SK-N-SH treated with all-trans-retinoic acid at 6 μM for 48 hours (cell line): Measurements from ENCODE around the gene TOP2B.

Experiments used
- ATAC-seq: fragments of 200-7000 bp; cut with Tn5 transposase; 3 replicates; pipeline ENCODE4 v1.9.1; 2020; ENCODE audit warnings: mild to moderate bottlenecking, moderate library complexity
- ARNTL ChIP-seq: fragments of 450-650 bp; formaldehyde crosslinking; IDR thresholded peaks from 2 replicates; pipeline ENCODE4 v1.5.0; 2020; ENCODE audit warnings: low read depth, mild to moderate bottlenecking, moderate library complexity, borderline replicate concordance
- BACH2 ChIP-seq: fragments of 250-450 bp; sonication (Bioruptor Pico); IDR thresholded peaks from 2 replicates; pipeline ENCODE4 v1.9.0; 2021; ENCODE audit warnings: mild to moderate bottlenecking, borderline replicate concordance
- CSDC2 ChIP-seq: fragments of 250-450 bp; sonication (Bioruptor Pico); IDR thresholded peaks from 2 replicates; pipeline ENCODE4 v1.5.0; 2020; ENCODE audit warnings: mild to moderate bottlenecking, moderate library complexity
- CSRNP3 ChIP-seq: fragments of 250-450 bp; sonication (Bioruptor Pico); IDR thresholded peaks from 2 replicates; pipeline ENCODE4 v1.5.1; 2021; ENCODE audit warnings: mild to moderate bottlenecking, moderate library complexity
- ESRRG ChIP-seq: fragments of 250-450 bp; sonication (Bioruptor Pico); IDR thresholded peaks from 2 replicates; pipeline ENCODE4 v1.6.1; 2021; ENCODE audit warnings: mild to moderate bottlenecking
- GLIS3 ChIP-seq: fragments of 250-450 bp; sonication (Bioruptor Pico); IDR thresholded peaks from 2 replicates; pipeline ENCODE4 v1.5.0; 2020; ENCODE audit warnings: mild to moderate bottlenecking, moderate library complexity
- ISL1 ChIP-seq: fragments of 250-450 bp; sonication (Bioruptor Pico); IDR thresholded peaks from 2 replicates; pipeline ENCODE4 v2.1.2; 2022; ENCODE audit warnings: mild to moderate bottlenecking, moderate library complexity
- OSR1 ChIP-seq: fragments of 250-450 bp; sonication (Bioruptor Pico); IDR thresholded peaks from 2 replicates; pipeline ENCODE4 v1.8.0; 2022; ENCODE audit warnings: moderate library complexity, mild to moderate bottlenecking, inconsistent platforms
- PATZ1 ChIP-seq: fragments of 250-450 bp; sonication (Bioruptor Pico); IDR thresholded peaks from 2 replicates; pipeline ENCODE4 v1.8.0; 2020; ENCODE audit warnings: mild to moderate bottlenecking, moderate library complexity, borderline replicate concordance
- POU6F1 ChIP-seq: fragments of 250-450 bp; sonication (Bioruptor Pico); IDR thresholded peaks from 2 replicates; pipeline ENCODE4 v1.8.0; 2021; ENCODE audit warnings: low read depth, mild to moderate bottlenecking, moderate library complexity, borderline replicate concordance
- PPARA ChIP-seq: fragments of 250-450 bp; sonication (Bioruptor Pico); IDR thresholded peaks from 2 replicates; pipeline ENCODE4 v1.5.0; 2020; ENCODE audit warnings: mild to moderate bottlenecking, borderline replicate concordance
- RARB ChIP-seq: fragments of 250-450 bp; sonication (Bioruptor Pico); IDR thresholded peaks from 2 replicates; pipeline ENCODE4 v1.8.0; 2021; ENCODE audit warnings: mild to moderate bottlenecking, moderate library complexity
- SNAI2 ChIP-seq: fragments of 250-450 bp; sonication (Bioruptor Pico); IDR thresholded peaks from 2 replicates; pipeline ENCODE4 v1.5.0; 2020; ENCODE audit warnings: mild to moderate bottlenecking, moderate library complexity
- TCF4 ChIP-seq: fragments of 250-450 bp; sonication (Bioruptor Pico); IDR thresholded peaks from 2 replicates; pipeline ENCODE4 v1.8.0; 2021; ENCODE audit warnings: mild to moderate bottlenecking, moderate library complexity, borderline replicate concordance
- TOX ChIP-seq: fragments of 250-450 bp; sonication (Bioruptor Pico); IDR thresholded peaks from 2 replicates; pipeline ENCODE4 v1.8.0; 2021; ENCODE audit warnings: mild to moderate bottlenecking, moderate library complexity, borderline replicate concordance
- ZC3H10 ChIP-seq: fragments of 250-450 bp; sonication (Bioruptor Pico); IDR thresholded peaks from 2 replicates; pipeline ENCODE4 v1.5.1; 2021; ENCODE audit warnings: mild to moderate bottlenecking, moderate library complexity
- ZFP3 ChIP-seq: fragments of 250-450 bp; sonication (Bioruptor Pico); IDR thresholded peaks from 2 replicates; pipeline ENCODE4 v1.5.0; 2020; ENCODE audit warnings: mild to moderate bottlenecking, moderate library complexity
- ZFP30 ChIP-seq: fragments of 450-650 bp; formaldehyde crosslinking; IDR thresholded peaks from 2 replicates; pipeline ENCODE4 v1.5.0; 2022; ENCODE audit warnings: mild to moderate bottlenecking, moderate library complexity
- ZNF70 ChIP-seq: fragments of 450-650 bp; formaldehyde crosslinking; IDR thresholded peaks from 2 replicates; pipeline ENCODE4 v1.5.0; 2020; ENCODE audit warnings: mild to moderate bottlenecking, moderate library complexity
- ZNF8 ChIP-seq: fragments of 450-650 bp; formaldehyde crosslinking; IDR thresholded peaks from 2 replicates; pipeline ENCODE4 v1.5.0; 2020; ENCODE audit warnings: mild to moderate bottlenecking, moderate library complexity

The TOP2B gene

GRCh38 chr3:25631989-25632388 lies 32.7 kb downstream of the TOP2B start:
- no peak for ATAC-seq
- TF ChIP-seq ZNF70 (CRISPR knock-in tag) = no peak
- TF ChIP-seq ZFP30 (CRISPR knock-in tag) = 0 out of 2 replicates have a peak, but pooled peaks have one; percentile 20

- TF ChIP-seq PPARA (no peak), OSR1 (CRISPR knock-in tag) (no peak), TCF4 (CRISPR knock-in tag) (no peak), ZC3H10 (CRISPR knock-in tag) (no peak), TOX (CRISPR knock-in tag) (no peak), ISL1 (CRISPR knock-in tag) (no peak), CSDC2 (no peak), ZNF8 (CRISPR knock-in tag) (no peak)
- no peak for ATAC-seq
Observed at GRCh38 chr3:25621087-25621486, 43.6 kb downstream of the TOP2B start.

- ATAC-seq = no peak
- TF ChIP-seq RARB (CRISPR knock-in tag) (no peak), BACH2 (CRISPR knock-in tag) (no peak), CSDC2 (no peak), ZFP3 (CRISPR knock-in tag) (no peak), ZC3H10 (CRISPR knock-in tag) (no peak), ISL1 (CRISPR knock-in tag) (no peak), PATZ1 (CRISPR knock-in tag) (no peak), CSRNP3 (CRISPR knock-in tag) (no peak), GLIS3 (CRISPR knock-in tag) (no peak), ARNTL (CRISPR knock-in tag) (no peak), ESRRG (CRISPR knock-in tag) (no peak), ZFP30 (CRISPR knock-in tag) (no peak), POU6F1 (CRISPR knock-in tag) (no peak), SNAI2 (no peak), ZNF8 (CRISPR knock-in tag) (no peak)
Observed at GRCh38 chr3:25620493-25620892, 44.2 kb downstream of the TOP2B start.

- ATAC-seq = no peak
Observed at GRCh38 chr3:25619382-25619781, 45.3 kb downstream of the TOP2B start.

More at GRCh38 chr3:25619382-25619781, 45.3 kb downstream of the TOP2B start:
- TF ChIP-seq ZNF8 (CRISPR knock-in tag) = no peak
- no peak for TF ChIP-seq CSRNP3 (CRISPR knock-in tag)
- TF ChIP-seq POU6F1 (CRISPR knock-in tag) = no peak
- no peak for TF ChIP-seq ZFP30 (CRISPR knock-in tag)
- TF ChIP-seq ESRRG (CRISPR knock-in tag) = no peak
- no peak for TF ChIP-seq ZNF70 (CRISPR knock-in tag)
- TF ChIP-seq SNAI2 = no peak
- no peak for TF ChIP-seq BACH2 (CRISPR knock-in tag)
- TF ChIP-seq GLIS3 (CRISPR knock-in tag) = no peak
